Stomach (tissue), 4 donors: Measurements from ENCODE around the gene LACTB.

Experiments used
- CTCF ChIP-seq, 7 experiments: fragments of 450-650 bp in 4 of 7; fragments of 200-600 bp in 3 of 7; sonication (generic) in 3 of 7; IDR thresholded peaks; one replicate each; pipeline ENCODE4 v1.5.1; 2016 to 2019; ENCODE audit warnings: antibody characterized with exemption in 7 of 7, control low read depth in 2 of 7, mild to moderate bottlenecking in 1 of 7
- EP300 ChIP-seq: sonication (generic); formaldehyde crosslinking; IDR thresholded peaks from one replicate; pipeline ENCODE4 v1.6.1; 2017; ENCODE audit warnings: antibody characterized with exemption
- POLR2A ChIP-seq, 4 donors: fragments of 450-650 bp; IDR thresholded peaks; one replicate each; pipeline ENCODE4 v1.6.1; 2016; ENCODE audit warnings: antibody characterized with exemption in 4 of 4, control low read depth in 2 of 4, mild to moderate bottlenecking in 1 of 4, moderate library complexity in 1 of 4
- POLR2AphosphoS5 ChIP-seq, 3 donors: sonication (generic); formaldehyde crosslinking; IDR thresholded peaks; one replicate each; pipeline ENCODE4 v1.6.1; 2016; ENCODE audit warnings: antibody characterized with exemption in 3 of 3

- TF ChIP-seq POLR2A (IDR thresholded peaks at IDR 0.05), result no peak
- TF ChIP-seq CTCF (IDR thresholded peaks at IDR 0.05), result no peak
- TF ChIP-seq POLR2AphosphoS5 (IDR thresholded peaks at IDR 0.05), result no peak
- no peak for TF ChIP-seq EP300
Measured at GRCh38 chr15:63180746-63181145, 59.1 kb downstream of the LACTB start.
